HG03139 (cell line): Measurements from ENCODE around the gene SLC37A3.
"Not testable (repeated sequence)": the region's sequence is repeated elsewhere in the genome, so short reads cannot be mapped to it uniquely, and the experiment has no call there.

Experiments used
- ATAC-seq: cut with Tn5 transposase; IDR thresholded peaks from one replicate; pipeline ENCODE4 v1.9.1; 2021; ENCODE audit not compliant: unreplicated experiment

SLC37A3 gene

GRCh38 chr7:140349144-140349771, 49.1 kb downstream of the SLC37A3 start:
- no peak for ATAC-seq

DNA sequence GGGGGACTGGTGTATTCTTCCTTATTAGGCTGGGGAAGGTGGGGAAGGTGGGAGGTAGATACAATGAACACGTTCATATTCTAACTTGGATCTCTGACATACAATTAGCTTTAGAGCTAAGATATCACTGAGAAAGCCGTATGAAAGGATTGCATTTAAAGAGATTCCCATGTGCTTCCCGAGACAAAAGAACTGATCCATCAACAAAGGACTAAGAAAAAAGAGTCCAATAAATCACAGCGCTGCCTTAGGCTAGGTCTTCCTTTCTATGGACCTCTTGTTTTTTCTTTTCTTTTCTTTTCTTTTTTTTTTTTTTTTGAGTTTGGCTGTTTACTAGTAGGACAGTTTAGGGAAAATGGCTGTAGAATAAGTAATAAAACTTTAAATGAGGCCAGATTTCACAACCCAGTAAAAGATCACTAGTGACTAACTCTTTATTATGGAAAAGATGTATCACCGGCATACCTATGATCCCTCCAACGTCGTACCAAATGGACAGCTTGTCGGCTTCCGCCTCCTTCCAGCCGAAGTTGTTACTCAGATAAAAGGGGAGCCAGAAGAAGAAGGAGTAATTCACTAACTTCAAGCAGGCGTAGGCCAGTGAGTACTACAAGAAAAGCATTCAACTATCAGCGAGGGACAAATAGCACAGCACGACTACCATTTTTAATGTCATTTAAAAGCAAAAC, 50.0 kb downstream of the SLC37A3 start:
- ATAC-seq = no peak

DNA sequence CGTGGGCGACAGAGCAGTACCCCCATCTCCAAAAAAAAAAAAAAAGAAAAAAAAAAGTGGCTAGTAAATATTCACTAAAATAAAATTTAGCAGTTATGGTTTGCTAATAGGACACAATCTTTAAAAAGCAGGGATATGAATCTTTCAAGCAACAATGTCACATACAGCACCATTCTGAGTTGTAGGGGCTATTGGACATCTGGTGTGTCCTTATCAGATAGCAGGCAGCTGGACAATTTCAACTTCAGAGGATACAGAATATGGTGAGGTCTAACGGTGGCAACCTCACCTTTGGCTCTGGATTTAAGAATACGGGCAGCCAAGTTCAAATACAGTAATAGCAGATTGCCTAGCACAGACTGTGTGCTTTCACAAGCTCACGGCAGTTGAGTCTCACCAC, 51.1 kb downstream of the SLC37A3 start:
- no peak for ATAC-seq

GRCh38 chr7:140345426-140345825, 52.9 kb downstream of the SLC37A3 start:
- ATAC-seq = no peak

DNA sequence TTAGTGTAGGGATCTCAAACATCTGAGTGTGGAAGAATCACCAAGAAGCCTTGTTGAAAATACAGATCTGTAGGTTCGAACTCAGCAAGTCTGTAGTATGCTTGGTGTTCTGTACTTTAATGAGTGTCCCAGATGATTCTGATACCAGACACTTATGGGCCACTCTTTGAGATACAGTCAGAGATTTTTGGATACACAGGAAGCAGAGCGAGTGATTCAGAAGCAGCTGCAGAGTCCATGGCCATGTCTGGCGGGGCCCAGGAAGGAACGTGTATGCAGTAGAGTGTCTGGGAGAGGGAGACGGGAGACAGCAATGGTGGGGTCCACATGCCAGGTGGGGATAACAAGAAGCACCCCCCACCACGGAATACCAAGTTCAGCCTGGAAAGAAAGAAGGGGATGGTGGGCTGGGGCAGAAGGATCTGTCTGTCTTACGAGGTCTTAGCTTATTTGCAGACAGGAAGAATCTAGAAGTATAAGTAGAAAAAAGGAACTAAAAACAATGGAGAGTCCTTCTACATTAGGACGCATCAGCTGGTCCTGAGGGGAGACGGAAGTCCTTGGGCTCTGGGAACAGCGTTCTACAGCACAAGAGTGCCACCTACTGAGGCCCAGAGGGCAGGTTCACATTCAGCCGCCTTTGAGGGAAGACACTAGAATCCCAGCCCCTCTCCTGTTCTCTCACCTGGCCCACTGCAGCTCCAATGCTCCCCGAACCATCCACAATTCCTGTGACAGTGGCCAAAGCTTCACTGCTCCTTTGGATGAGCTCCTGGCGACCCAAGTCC, 55.4 kb downstream of the SLC37A3 start:
- no peak for ATAC-seq

- ATAC-seq = not testable (repeated sequence)
Observed at GRCh38 chr7:140338959-140339358, 59.4 kb downstream of the SLC37A3 start.

- no peak for ATAC-seq
Observed at GRCh38 chr7:140334341-140335057, 63.8 kb downstream of the SLC37A3 start.

- ATAC-seq = no peak
Observed at GRCh38 chr7:140333686-140334085, 64.6 kb downstream of the SLC37A3 start.

DNA sequence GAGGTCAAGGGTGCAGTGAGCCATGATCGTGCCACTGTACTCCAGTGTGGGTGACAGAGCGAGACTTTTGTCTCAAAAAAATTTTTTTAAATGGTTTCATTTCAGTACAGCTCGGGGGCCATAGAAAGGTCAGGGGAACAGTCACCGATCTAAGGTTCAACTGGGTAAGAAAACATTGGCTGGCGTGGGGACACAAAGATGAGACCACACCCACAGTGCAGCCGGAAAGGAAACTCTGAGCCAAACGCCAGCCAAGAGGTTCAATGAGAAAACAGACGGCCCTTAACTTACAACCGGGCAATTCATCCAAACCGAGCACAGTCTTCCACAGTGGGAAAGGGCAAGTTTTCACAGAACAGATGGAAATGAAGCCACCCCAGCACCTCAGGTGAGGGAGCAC, 65.1 kb downstream of the SLC37A3 start:
- no peak for ATAC-seq

- ATAC-seq = no peak
Observed at GRCh38 chr7:140330595-140330994, 67.7 kb downstream of the SLC37A3 start.

GRCh38 chr7:140330128-140330527, 68.2 kb downstream of the SLC37A3 start:
- ATAC-seq = no peak

DNA sequence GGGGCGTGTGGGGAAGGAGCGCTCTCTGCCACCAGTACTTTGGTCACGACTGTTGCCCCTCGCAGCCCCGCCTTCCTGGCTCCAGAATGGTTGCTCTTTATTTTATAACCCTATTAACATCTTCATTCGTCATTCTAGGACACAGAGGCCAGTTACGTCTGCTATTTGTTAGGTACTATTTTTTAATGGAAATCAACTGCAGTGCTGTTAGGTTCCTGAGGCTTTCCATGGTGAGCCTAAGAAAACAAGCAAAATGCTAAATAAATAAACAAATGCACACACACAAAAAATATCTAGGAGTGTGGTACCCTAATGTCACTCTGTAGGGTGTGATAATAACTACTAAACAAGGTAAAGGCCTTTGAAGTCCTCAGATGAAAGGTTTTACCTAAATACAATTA, 71.1 kb downstream of the SLC37A3 start:
- ATAC-seq = no peak

DNA sequence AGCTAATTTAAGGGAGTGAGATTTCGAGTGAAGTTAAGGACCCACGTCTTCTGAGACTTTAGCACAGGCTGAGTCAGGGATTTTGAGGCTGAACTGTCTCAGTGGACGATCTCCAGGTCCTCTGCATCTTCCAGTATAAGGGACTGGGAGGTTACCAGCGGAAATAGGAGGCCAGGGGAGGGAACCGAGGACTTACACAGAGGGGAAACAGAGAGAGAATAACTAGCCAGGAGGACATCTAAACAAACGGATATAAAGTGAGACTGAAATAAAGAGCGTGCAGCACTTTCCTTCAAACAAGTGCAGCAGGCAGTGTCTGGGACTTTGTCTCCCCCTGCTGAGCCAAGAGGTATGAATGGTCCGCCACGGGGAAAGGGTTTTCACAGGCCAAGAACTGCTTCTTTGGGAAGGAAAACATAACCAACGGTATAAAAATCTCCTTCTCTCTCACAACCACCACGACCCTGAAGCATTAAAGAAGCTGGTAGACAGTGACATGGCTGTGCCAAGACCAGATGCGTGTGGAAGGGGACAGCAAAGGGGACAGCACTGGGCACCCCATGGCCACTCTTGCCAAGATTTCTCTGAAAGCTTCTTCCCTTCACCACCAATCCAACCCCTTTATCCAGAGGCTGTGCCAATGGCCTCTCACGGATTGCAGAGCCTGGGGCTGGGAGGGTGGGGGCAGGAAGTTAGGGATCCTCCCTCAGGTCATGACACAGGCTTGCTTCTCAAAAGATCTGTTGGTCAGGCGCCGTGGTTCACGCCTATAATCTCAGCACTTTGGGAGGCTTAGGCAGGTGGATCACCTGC, 72.0 kb downstream of the SLC37A3 start:
- ATAC-seq = no peak

DNA sequence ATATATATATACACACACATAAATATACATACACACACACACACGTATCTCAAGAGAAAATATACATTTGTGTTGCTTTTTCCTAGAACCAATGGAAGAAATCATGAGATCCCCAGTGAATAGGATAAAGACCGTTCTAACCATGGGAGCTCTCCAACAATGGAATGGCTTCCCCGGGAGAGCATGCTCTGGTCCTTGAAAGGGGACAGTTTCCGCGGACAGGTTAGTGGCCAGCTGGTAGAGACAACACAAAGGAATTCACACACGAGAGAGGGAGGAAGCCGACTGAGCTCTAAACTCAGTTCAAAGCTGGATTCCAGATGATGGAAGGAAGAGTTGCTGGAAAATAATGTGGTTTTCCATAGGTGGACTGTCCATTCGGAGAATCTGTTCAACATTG, 72.7 kb downstream of the SLC37A3 start:
- ATAC-seq = no peak

GRCh38 chr7:140324714-140325113, 73.6 kb downstream of the SLC37A3 start:
- no peak for ATAC-seq

GRCh38 chr7:140322759-140323158, 75.6 kb downstream of the SLC37A3 start:
- no peak for ATAC-seq

DNA sequence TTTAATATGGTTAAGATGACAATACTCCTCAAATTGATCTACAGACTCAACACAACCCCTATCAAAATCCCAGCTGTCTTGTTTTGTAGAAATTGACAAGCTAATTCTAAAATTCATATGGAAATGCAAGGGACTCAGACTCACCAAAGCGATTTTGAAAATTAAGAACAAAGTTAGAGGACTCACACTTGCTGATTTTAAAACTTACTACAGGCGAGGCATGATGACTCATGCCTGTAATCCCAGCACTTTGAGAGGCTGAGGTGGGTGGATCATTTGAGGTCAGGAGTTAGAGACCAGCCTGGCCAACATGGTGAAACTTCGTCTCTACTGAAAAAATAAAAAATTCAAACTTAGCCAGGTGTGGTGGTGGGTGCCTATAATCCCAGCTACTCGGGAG, 78.3 kb downstream of the SLC37A3 start:
- not testable (repeated sequence) for ATAC-seq

DNA sequence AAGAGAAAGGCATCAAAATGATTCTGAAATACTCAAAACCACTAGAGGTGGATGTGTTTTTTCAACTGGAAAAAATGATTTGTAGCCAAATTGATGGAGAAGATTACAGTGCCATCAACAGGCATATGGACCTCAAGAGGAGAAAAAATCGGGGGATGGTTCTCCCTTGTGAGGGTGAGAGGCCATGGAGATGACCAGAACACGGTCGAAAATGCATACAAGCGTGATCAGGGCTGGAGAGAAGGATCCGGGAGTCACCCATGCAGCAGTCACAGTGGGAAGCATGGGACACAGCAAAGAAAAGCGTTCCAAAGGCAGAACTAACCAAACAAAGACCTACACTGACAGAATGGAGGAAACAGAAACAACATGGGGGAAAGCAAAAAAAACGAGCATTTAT, 80.3 kb downstream of the SLC37A3 start:
- ATAC-seq = no peak

- no peak for ATAC-seq
Observed at GRCh38 chr7:140317597-140317996, 80.7 kb downstream of the SLC37A3 start.

GRCh38 chr7:140316165-140316661, 82.1 kb downstream of the SLC37A3 start:
- ATAC-seq = no peak
